ENCODE results near the gene CASP9. TPM values are rescaled to one million over a fixed set of nuclear protein-coding genes. Genes with fewer than 3 reads are reported as not detected.

The CASP9 gene
- total and polyA plus RNA-seq, 8 donors, result 9.8 to 22.5 (median 19.1) TPM

- TF ChIP-seq, protein P1, sequence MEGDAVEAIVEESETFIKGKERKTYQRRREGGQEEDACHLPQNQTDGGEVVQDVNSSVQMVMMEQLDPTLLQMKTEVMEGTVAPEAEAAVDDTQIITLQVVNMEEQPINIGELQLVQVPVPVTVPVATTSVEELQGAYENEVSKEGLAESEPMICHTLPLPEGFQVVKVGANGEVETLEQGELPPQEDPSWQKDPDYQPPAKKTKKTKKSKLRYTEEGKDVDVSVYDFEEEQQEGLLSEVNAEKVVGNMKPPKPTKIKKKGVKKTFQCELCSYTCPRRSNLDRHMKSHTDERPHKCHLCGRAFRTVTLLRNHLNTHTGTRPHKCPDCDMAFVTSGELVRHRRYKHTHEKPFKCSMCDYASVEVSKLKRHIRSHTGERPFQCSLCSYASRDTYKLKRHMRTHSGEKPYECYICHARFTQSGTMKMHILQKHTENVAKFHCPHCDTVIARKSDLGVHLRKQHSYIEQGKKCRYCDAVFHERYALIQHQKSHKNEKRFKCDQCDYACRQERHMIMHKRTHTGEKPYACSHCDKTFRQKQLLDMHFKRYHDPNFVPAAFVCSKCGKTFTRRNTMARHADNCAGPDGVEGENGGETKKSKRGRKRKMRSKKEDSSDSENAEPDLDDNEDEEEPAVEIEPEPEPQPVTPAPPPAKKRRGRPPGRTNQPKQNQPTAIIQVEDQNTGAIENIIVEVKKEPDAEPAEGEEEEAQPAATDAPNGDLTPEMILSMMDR (IDR thresholded peaks at IDR 0.05), result no peak
- intact Hi-C loops (cut with DNase I), result no loop called here
- Histone ChIP-seq H3K27ac (no peak overlapping the region), H3K9me3 (no peaks in the 10 kb centered on the region), H3K4me3 (no peak overlapping the region), H3K27me3 (no peaks in the 10 kb centered on the region), H3K4me1 (no peaks in the 10 kb centered on the region), H3K36me3 (peaks cover 0 to 97% of the 10 kb centered on the region in 2 donors)
- DNase-seq (no peak), ATAC-seq (no peak)
Observed at GRCh38 chr1:15541231-15541792, 17.3 kb upstream of the CASP9 start.

- TF ChIP-seq, protein P1 (IDR thresholded peaks at IDR 0.05), result no peak
- DNase-seq (no peak), ATAC-seq (no peak)
- Histone ChIP-seq H3K27me3 (no peaks in the 10 kb centered on the region), H3K36me3 (peaks cover 0 to 97% of the 10 kb centered on the region in 2 donors), H3K4me1 (no peaks in the 10 kb centered on the region), H3K9me3 (no peaks in the 10 kb centered on the region), H3K4me3 (no peak overlapping the region), H3K27ac (no peak overlapping the region)
- intact Hi-C loops (cut with DNase I), result no loop called here
Observed at GRCh38 chr1:15540186-15540585, 16.2 kb upstream of the CASP9 start.

DNA sequence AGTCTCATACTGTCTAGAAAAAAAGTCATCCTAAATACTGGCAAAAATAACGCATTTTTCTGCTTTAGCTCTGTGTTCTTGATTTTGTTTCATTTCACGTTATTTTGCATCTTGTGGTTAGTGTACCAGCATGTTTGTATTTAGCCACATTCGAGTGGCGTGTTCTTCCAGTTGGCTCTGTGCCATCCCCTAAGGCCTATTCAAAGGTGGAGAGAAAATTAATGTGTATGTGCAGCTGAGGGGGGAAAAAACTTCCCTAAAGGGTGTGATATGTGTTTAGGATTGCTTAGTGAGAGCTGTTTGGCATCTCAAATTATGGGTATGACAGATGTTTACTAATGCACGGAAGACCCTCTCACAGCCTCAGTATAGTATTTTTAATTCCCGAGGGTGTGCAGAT lies 14.8 kb upstream of the CASP9 start:
- H3K4me1 ChIP-seq, result no peaks in the 10 kb centered on the region
- no peak overlapping the region for H3K27ac ChIP-seq
- no peaks in the 10 kb centered on the region for H3K27me3 ChIP-seq
- ATAC-seq (no peak), DNase-seq (no peak)
- no peaks in the 10 kb centered on the region for H3K9me3 ChIP-seq
- intact Hi-C loops (cut with DNase I), result no loop called here
- peaks cover 0 to 100% of the 10 kb centered on the region in 2 donors for H3K36me3 ChIP-seq
- H3K4me3 ChIP-seq, result no peak overlapping the region
- TF ChIP-seq, protein P1 (IDR thresholded peaks at IDR 0.05), result no peak

DNA sequence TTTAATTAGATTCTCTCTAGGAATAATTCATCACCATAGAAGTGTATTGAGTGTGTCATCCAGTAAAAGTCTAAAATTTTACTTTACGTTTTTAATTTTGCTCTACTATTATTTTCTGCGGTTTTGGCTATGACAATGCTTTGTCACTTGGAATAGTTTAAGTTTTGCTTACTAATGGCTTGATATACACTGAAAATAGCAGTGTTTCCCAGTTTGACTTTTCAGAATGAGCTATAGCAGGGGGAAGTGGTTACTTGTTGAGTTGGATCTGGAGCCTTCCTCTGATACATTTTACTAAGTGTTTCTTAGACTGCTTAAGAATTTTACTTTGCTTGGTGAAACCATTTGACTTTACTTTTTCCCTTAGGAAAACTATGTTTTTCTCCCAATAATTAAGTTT lies 7.7 kb upstream of the CASP9 start:
- Histone ChIP-seq H3K4me1 (peaks cover 5 to 20% of the 10 kb centered on the region in 2 donors), H3K4me3 (no peak overlapping the region), H3K27ac (no peak overlapping the region), H3K9me3 (no peaks in the 10 kb centered on the region), H3K36me3 (peaks cover 0 to 38% of the 10 kb centered on the region in 2 donors), H3K27me3 (no peaks in the 10 kb centered on the region)
- DNase-seq (no peak), ATAC-seq (no peak)
- TF ChIP-seq, protein P1 (IDR thresholded peaks at IDR 0.05), result no peak
- intact Hi-C loops (cut with DNase I), result no loop called here

DNA sequence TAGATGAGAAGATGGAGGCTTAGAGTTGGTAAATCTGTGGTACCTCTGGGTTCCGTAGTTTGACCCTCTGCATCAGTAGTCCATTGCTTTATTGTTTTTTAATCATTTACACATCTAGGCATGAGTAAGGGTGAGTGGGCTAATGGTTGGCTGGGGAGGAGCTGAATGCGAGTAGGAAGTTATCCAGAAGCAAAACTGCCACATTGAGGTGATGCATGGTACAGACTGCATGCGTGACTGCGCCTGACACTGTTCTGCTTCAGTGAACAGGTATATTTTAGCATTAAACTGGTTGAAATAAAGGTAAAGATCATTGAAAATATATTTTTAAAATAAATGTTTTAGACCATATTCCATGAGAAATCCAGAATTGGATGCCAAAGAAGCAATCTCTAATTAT lies 7.0 kb upstream of the CASP9 start:
- no peaks in the 10 kb centered on the region for H3K27me3 ChIP-seq
- ATAC-seq (no peak), DNase-seq (no peak)
- intact Hi-C loops (cut with DNase I), result no loop called here
- no peaks in the 10 kb centered on the region for H3K9me3 ChIP-seq
- peaks cover 0 to 31% of the 10 kb centered on the region in 2 donors for H3K36me3 ChIP-seq
- peaks cover 5 to 22% of the 10 kb centered on the region in 2 donors for H3K4me1 ChIP-seq
- H3K27ac ChIP-seq, result no peak overlapping the region
- H3K4me3 ChIP-seq, result no peak overlapping the region
- TF ChIP-seq, protein P1 (IDR thresholded peaks at IDR 0.05), result no peak

Measured in left lung (tissue), 10 donors.